ENCODE results near the gene NOP53. TPM values are rescaled to one million over a fixed set of nuclear protein-coding genes. Genes with fewer than 3 reads are reported as not detected.
A peak's percentile ranks its signal among the peaks of the same experiment; 100 is the strongest.

NOP53 gene
- 155 and 167 TPM in 2 replicates for total RNA-seq (2014; rRNA removed; shearing (Covaris generic))

- DNase-seq: peak; percentile 97
- peak within 1 kb of the TSS; percentile 71 for H3K4me3 ChIP-seq (ENCODE audit: insufficient read depth, low read depth, low read length)
- no peaks in the 10 kb centered on the region for H3K27me3 ChIP-seq (ENCODE audit: control insufficient read depth, insufficient read depth, low read length)
- H3K36me3 ChIP-seq (replicated peaks; ENCODE audit: control insufficient read depth, insufficient read depth, low read length): peaks cover 17% of the 10 kb centered on the region
Observed at GRCh38 chr19:47745010-47745901, at the start of gene NOP53. Gene NOP53, plus strand, starts transcription at chr19:47745546. Its CDS starts 14 bp downstream, at chr19:47745560.

GRCh38 chr19:47696635-47697034 is 48.7 kb upstream of the NOP53 start:
- H3K27me3 ChIP-seq (ENCODE audit: control insufficient read depth, insufficient read depth, low read length): no peaks in the 10 kb centered on the region
- peak; percentile 48 for DNase-seq
- no peak overlapping the region for H3K4me3 ChIP-seq (ENCODE audit: insufficient read depth, low read depth, low read length)
- peaks cover 6% of the 10 kb centered on the region for H3K36me3 ChIP-seq (replicated peaks; ENCODE audit: control insufficient read depth, insufficient read depth, low read length)

GRCh38 chr19:47697863-47698609 is 47.3 kb upstream of the NOP53 start:
- Histone ChIP-seq H3K4me3 (ENCODE audit: insufficient read depth, low read depth, low read length) (no peak overlapping the region), H3K27me3 (ENCODE audit: control insufficient read depth, insufficient read depth, low read length) (no peaks in the 10 kb centered on the region), H3K36me3 (replicated peaks; ENCODE audit: control insufficient read depth, insufficient read depth, low read length) (peaks cover 3% of the 10 kb centered on the region)
- DNase-seq: peak; percentile 96

GRCh38 chr19:47698631-47699359 is 46.6 kb upstream of the NOP53 start:
- DNase-seq: peak; percentile 54
- Histone ChIP-seq H3K27me3 (ENCODE audit: control insufficient read depth, insufficient read depth, low read length) (no peaks in the 10 kb centered on the region), H3K4me3 (ENCODE audit: insufficient read depth, low read depth, low read length) (no peak overlapping the region), H3K36me3 (replicated peaks; ENCODE audit: control insufficient read depth, insufficient read depth, low read length) (peaks cover 3% of the 10 kb centered on the region)

GRCh38 chr19:47699360-47699917 is 45.9 kb upstream of the NOP53 start:
- Histone ChIP-seq H3K4me3 (ENCODE audit: insufficient read depth, low read depth, low read length) (no peak overlapping the region), H3K27me3 (ENCODE audit: control insufficient read depth, insufficient read depth, low read length) (no peaks in the 10 kb centered on the region), H3K36me3 (replicated peaks; ENCODE audit: control insufficient read depth, insufficient read depth, low read length) (peaks cover 3% of the 10 kb centered on the region)
- DNase-seq: peak; percentile 96

GRCh38 chr19:47700934-47701716 is 44.2 kb upstream of the NOP53 start:
- H3K4me3 ChIP-seq (ENCODE audit: insufficient read depth, low read depth, low read length): no peak overlapping the region
- no peaks in the 10 kb centered on the region for H3K27me3 ChIP-seq (ENCODE audit: control insufficient read depth, insufficient read depth, low read length)
- DNase-seq: no peak
- H3K36me3 ChIP-seq (replicated peaks; ENCODE audit: control insufficient read depth, insufficient read depth, low read length): peaks cover 3% of the 10 kb centered on the region

GRCh38 chr19:47701717-47702552 is 43.4 kb upstream of the NOP53 start:
- H3K27me3 ChIP-seq (ENCODE audit: control insufficient read depth, insufficient read depth, low read length): no peaks in the 10 kb centered on the region
- H3K4me3 ChIP-seq (ENCODE audit: insufficient read depth, low read depth, low read length): no peak overlapping the region
- peaks cover 3% of the 10 kb centered on the region; the same call in 1 of the 2 replicates for H3K36me3 ChIP-seq (replicated peaks; ENCODE audit: control insufficient read depth, insufficient read depth, low read length)
- DNase-seq: peak; percentile 43

GRCh38 chr19:47702671-47703070 is 42.7 kb upstream of the NOP53 start:
- Histone ChIP-seq H3K27me3 (ENCODE audit: control insufficient read depth, insufficient read depth, low read length) (no peaks in the 10 kb centered on the region), H3K4me3 (ENCODE audit: insufficient read depth, low read depth, low read length) (no peak overlapping the region)
- no peak for DNase-seq

GRCh38 chr19:47703301-47703700 is 42.0 kb upstream of the NOP53 start:
- H3K4me3 ChIP-seq (ENCODE audit: insufficient read depth, low read depth, low read length): no peak overlapping the region
- no peaks in the 10 kb centered on the region for H3K27me3 ChIP-seq (ENCODE audit: control insufficient read depth, insufficient read depth, low read length)
- peaks cover 3% of the 10 kb centered on the region; the same call in 1 of the 2 replicates for H3K36me3 ChIP-seq (replicated peaks; ENCODE audit: control insufficient read depth, insufficient read depth, low read length)
- no peak for DNase-seq

More at GRCh38 chr19:47702671-47703070, 42.7 kb upstream of the NOP53 start:
- peaks cover 3% of the 10 kb centered on the region; the same call in 1 of the 2 replicates for H3K36me3 ChIP-seq (replicated peaks; ENCODE audit: control insufficient read depth, insufficient read depth, low read length)

- no peak for DNase-seq
- H3K36me3 ChIP-seq (replicated peaks; ENCODE audit: control insufficient read depth, insufficient read depth, low read length): peaks cover 3% of the 10 kb centered on the region; the same call in 1 of the 2 replicates
- no peak overlapping the region for H3K4me3 ChIP-seq (ENCODE audit: insufficient read depth, low read depth, low read length)
- H3K27me3 ChIP-seq (ENCODE audit: control insufficient read depth, insufficient read depth, low read length): no peaks in the 10 kb centered on the region
Observed at GRCh38 chr19:47704024-47704423, 41.3 kb upstream of the NOP53 start.

GRCh38 chr19:47704656-47705055 is 40.7 kb upstream of the NOP53 start:
- no peak for DNase-seq
- H3K36me3 ChIP-seq (replicated peaks; ENCODE audit: control insufficient read depth, insufficient read depth, low read length): peaks cover 1% of the 10 kb centered on the region; the same call in 1 of the 2 replicates
- H3K4me3 ChIP-seq (ENCODE audit: insufficient read depth, low read depth, low read length): no peak overlapping the region
- H3K27me3 ChIP-seq (ENCODE audit: control insufficient read depth, insufficient read depth, low read length): no peaks in the 10 kb centered on the region

- Histone ChIP-seq H3K36me3 (replicated peaks; ENCODE audit: control insufficient read depth, insufficient read depth, low read length) (no peaks in the 10 kb centered on the region; the same call in 1 of the 2 replicates), H3K27me3 (ENCODE audit: control insufficient read depth, insufficient read depth, low read length) (no peaks in the 10 kb centered on the region), H3K4me3 (ENCODE audit: insufficient read depth, low read depth, low read length) (no peak overlapping the region)
- DNase-seq: peak; percentile 86
Observed at GRCh38 chr19:47707135-47707925, 38.0 kb upstream of the NOP53 start.
